ENCODE results near the gene PNMA8B.
A peak's percentile ranks its signal among the peaks of the same experiment; 100 is the strongest.

PNMA8B gene

DNA sequence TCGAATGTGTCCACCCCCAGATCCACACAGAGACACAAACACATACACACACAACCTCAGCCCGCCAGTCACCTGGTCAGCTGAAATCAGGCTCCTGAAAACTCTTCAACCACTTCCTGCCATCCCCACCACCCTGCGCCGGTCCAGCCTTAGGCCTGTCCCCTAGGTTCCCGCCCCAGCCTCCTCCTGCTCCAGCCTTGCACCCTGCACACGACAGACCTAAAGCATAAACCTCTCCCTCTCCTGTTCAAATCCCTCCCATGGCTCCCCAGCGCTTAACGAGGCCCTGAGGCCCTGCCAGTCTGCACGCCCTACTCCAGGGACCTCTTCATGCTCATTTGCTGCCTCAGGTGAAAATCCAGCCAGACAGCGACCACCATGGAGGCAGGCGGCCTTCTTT, 7.1 kb downstream of the PNMA8B start:
- in situ Hi-C loops (cut with HindIII; ENCODE audit: low pct_unique_long_range_greater_than_20kb, low sequenced_read_pairs): no loop called here
- no peak for TF ChIP-seq JUND (IDR thresholded peaks at IDR 0.05; ENCODE audit: low read depth)

DNA sequence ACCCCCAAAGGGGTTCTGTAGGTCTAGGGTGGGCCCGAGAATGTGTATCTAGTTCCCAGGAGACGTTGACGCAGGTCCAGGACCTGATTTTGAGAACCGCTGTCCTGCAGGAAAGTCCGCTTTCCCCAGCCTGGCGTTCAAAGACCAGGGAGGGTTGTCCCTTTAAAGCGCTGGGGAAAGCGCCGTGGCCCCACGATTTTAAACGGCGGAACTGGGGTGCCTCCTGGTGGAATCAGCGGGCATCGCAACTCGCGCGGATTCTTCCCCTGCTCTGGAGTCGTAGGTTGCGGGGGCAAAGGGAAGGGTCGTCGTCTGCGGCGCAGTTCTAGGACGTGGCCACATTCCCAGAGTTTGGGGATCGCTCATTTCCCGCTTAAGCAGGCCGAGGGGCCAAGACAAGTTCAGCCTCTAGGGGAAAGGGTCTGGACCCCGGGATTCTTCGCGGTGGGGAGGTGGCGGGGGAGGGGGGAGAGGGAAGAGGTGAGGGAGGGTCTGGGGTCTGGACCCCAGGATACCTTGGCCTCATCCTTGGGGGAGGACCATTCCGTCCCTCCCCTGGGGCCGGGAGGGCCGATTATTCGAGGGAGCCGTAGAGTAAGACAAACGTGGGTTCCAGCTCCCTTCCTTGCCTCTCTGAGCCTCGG, 7.7 kb downstream of the PNMA8B start:
- DNase-seq (ENCODE audit: low read depth in 1 of 2, low spot score in 1 of 2): peak; percentile 69 to 78
- in situ Hi-C loops (cut with HindIII; ENCODE audit: low pct_unique_long_range_greater_than_20kb, low sequenced_read_pairs): no loop called here
- TF ChIP-seq JUND (IDR thresholded peaks at IDR 0.05; ENCODE audit: low read depth): no peak

More for the DNA sequence above, 7.1 kb downstream of the PNMA8B start:
- DNase-seq (ENCODE audit: low read depth in 1 of 2, low spot score in 1 of 2): no peak

- in situ Hi-C loops (cut with HindIII; ENCODE audit: low pct_unique_long_range_greater_than_20kb, low sequenced_read_pairs): no loop called here
- TF ChIP-seq JUND (IDR thresholded peaks at IDR 0.05; ENCODE audit: low read depth): no peak
- no peak for DNase-seq (ENCODE audit: low read depth in 1 of 2, low spot score in 1 of 2)
Observed at GRCh38 chr19:46487178-46487801, 8.4 kb downstream of the PNMA8B start.

DNA sequence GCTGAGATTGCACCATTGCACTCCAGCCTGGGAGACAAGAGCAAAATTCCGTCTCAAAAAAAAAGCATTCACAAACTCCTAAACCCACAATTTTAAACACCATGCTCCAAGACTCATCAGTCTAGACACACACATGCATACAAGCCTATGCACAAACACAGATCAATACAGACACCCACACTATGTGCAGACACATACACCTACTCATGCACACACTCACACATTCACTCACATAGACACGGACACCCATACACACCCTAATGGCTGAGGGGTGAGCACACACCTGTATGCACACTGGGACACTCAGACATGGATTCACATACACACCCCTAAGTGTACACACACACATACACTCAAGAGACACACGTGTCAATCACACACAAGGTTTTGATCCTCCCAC, 9.3 kb downstream of the PNMA8B start:
- TF ChIP-seq JUND (IDR thresholded peaks at IDR 0.05; ENCODE audit: low read depth): no peak
- in situ Hi-C loops (cut with HindIII; ENCODE audit: low pct_unique_long_range_greater_than_20kb, low sequenced_read_pairs): no loop called here
- no peak for DNase-seq (ENCODE audit: low read depth in 1 of 2, low spot score in 1 of 2)

DNA sequence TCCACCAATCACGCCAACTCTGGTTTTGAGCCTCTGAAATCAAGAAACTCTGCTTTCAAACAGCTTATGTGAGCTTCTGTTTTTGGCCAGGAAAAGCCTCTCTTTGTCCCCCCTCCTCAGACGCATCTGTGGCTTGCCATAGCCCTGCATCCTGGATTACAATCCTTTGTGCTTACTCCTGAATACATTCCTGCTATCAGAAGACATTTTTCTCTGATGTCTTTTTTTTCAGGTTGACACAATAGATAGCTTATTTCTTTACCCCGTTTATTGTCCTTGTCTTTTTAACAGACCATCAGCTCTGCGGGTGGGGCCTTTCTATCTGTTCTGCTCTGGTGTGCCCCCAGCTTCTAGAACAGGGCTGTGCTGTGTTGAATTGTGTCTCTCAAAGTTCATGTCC, 11.0 kb downstream of the PNMA8B start:
- TF ChIP-seq JUND (IDR thresholded peaks at IDR 0.05; ENCODE audit: low read depth): no peak
- DNase-seq (ENCODE audit: low read depth in 1 of 2, low spot score in 1 of 2): no peak
- in situ Hi-C loops (cut with HindIII; ENCODE audit: low pct_unique_long_range_greater_than_20kb, low sequenced_read_pairs): no loop called here

- TF ChIP-seq JUND (IDR thresholded peaks at IDR 0.05; ENCODE audit: low read depth): no peak
- no peak for DNase-seq (ENCODE audit: low read depth in 1 of 2, low spot score in 1 of 2)
- in situ Hi-C loops (cut with HindIII; ENCODE audit: low pct_unique_long_range_greater_than_20kb, low sequenced_read_pairs): no loop called here
Observed at GRCh38 chr19:46482631-46483030, 13.0 kb downstream of the PNMA8B start.

DNA sequence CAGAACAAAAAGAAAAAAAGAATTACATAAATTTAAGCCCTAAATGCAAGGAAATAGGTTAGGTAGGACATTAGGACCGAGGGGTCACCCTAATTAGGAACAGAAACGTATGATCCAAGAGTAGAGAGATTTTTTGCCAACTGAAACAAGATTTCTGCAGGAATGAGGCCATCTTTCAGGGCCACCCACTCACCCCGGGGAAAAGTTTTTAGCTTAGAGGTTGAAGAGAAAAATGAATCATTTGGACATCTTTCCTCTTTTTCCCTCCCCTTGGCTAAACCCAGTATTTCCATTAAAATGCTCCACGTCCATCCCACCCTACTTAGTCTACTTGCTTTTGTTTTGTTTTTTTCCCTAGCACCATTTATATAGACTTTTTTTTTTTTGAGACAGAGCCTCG, 13.7 kb downstream of the PNMA8B start:
- TF ChIP-seq JUND (IDR thresholded peaks at IDR 0.05; ENCODE audit: low read depth): no peak
- no peak for DNase-seq (ENCODE audit: low read depth in 1 of 2, low spot score in 1 of 2)
- in situ Hi-C loops (cut with HindIII; ENCODE audit: low pct_unique_long_range_greater_than_20kb, low sequenced_read_pairs): no loop called here

DNA sequence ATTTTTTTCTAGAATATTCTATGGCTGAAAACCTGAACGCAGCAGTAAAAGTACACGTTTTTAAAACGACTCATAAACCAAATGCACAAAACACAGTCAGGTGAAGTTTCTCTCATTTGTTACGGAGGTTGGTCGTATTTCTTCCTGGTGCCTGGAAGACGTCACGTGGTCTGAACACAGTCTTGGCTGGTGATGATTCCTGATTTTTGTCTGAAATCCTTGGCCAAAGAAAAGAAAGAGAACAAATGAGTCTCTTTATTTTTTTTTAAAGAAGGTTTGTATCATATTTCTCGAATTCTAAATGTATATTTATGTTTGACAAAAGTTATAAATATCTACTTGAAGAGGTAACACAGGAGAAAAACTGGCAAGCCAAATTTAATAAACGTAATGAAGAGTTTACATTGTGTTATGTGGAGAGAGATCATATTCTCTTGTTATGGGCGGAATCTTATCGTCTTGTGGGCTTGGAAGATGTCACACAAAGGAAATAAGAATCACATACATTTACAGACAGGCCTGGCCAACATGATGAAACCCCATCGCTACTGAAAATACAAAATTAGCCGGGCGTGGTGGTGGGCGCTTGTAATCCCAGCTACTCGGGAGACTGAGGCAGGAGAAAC, 14.3 kb downstream of the PNMA8B start:
- no peak for TF ChIP-seq JUND (IDR thresholded peaks at IDR 0.05; ENCODE audit: low read depth)
- DNase-seq (ENCODE audit: low read depth in 1 of 2, low spot score in 1 of 2): no peak
- in situ Hi-C loops (cut with HindIII; ENCODE audit: low pct_unique_long_range_greater_than_20kb, low sequenced_read_pairs): no loop called here

GRCh38 chr19:46480415-46480814, 15.3 kb downstream of the PNMA8B start:
- DNase-seq (ENCODE audit: low read depth in 1 of 2, low spot score in 1 of 2): no peak
- in situ Hi-C loops (cut with HindIII; ENCODE audit: low pct_unique_long_range_greater_than_20kb, low sequenced_read_pairs): no loop called here
- no peak for TF ChIP-seq JUND (IDR thresholded peaks at IDR 0.05; ENCODE audit: low read depth)

DNA sequence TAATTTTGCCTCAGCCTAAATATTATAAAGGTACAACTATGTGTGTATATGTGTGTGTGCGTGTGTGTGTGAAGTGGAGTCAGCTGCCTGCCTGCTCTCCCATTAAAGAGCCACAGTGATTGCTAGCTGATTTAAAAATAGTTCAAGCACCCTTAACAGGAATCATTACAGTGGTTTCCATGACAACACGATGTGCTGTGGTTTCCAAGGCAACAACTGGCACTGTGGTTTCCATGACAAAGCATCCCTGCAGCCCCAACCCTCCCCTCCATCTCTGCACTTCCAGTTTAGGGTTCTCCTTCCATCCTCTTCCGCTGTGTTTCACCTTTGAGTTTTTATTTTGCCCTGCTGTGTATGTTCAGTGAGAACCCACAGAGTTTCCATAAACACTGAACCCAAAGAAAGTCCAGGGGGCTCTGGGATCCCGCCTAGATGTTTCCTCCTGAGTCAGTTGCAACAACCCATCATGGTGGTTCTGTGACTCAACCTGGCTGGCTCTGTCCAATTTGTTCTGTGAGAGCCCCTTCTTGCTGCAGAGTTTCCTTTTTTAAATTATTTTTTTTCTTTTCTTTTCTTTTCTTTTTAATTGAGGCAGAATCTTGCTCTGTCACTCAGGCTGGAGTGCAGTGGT, 17.2 kb downstream of the PNMA8B start:
- in situ Hi-C loops (cut with HindIII; ENCODE audit: low pct_unique_long_range_greater_than_20kb, low sequenced_read_pairs): no loop called here
- TF ChIP-seq JUND (IDR thresholded peaks at IDR 0.05; ENCODE audit: low read depth): no peak
- no peak for DNase-seq (ENCODE audit: low read depth in 1 of 2, low spot score in 1 of 2)

DNA sequence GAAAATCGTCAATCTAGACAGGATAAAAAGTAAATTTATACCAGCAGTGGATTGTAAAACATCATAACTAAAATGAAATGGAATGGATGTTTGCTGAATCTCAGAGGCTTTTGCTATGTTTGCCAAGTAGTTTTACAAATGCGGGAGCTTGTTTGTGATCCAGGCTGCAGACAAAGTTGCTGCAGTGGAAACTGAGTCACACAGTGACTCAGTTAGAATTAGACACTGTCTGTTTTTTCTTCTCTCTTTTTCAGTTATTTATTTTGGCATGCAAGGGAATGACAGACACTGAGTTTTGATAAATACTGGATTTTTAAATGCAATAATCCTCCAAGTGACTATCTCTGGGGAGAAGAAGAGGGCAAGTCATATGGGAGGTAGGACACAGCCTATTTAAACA, 19.7 kb downstream of the PNMA8B start:
- in situ Hi-C loops (cut with HindIII; ENCODE audit: low pct_unique_long_range_greater_than_20kb, low sequenced_read_pairs): no loop called here
- DNase-seq (ENCODE audit: low read depth in 1 of 2, low spot score in 1 of 2): no peak
- no peak for TF ChIP-seq JUND (IDR thresholded peaks at IDR 0.05; ENCODE audit: low read depth)

- no peak for TF ChIP-seq JUND (IDR thresholded peaks at IDR 0.05; ENCODE audit: low read depth)
- in situ Hi-C loops (cut with HindIII; ENCODE audit: low pct_unique_long_range_greater_than_20kb, low sequenced_read_pairs): no loop called here
- no peak for DNase-seq (ENCODE audit: low read depth in 1 of 2, low spot score in 1 of 2)
Observed at GRCh38 chr19:46474211-46474610, 21.5 kb downstream of the PNMA8B start.

DNA sequence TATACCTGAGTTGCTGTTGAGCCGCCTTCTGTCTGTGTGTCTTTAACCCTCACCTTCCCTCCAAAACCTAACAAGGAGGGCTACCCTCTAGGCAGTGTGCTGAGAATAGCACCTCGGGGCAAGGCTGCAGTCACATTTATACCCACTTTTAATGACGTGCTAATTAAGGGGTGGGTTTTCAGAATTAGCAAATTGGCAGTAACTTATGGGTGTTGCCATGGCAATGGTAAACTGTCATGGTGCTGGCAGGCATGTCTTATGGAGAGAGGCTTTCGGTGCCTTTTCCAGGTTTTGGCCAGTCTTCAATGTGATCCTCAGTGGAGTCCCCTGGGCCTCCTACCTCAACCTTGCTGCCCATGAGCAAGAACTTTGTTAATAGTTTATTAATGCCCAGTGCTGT, 23.1 kb downstream of the PNMA8B start:
- TF ChIP-seq JUND (IDR thresholded peaks at IDR 0.05; ENCODE audit: low read depth): no peak
- in situ Hi-C loops (cut with HindIII; ENCODE audit: low pct_unique_long_range_greater_than_20kb, low sequenced_read_pairs): no loop called here
- no peak for DNase-seq (ENCODE audit: low read depth in 1 of 2, low spot score in 1 of 2)

All from T47D (cell line).